ENCODE results near the gene REV1.
"Not testable (repeated sequence)": the region's sequence is repeated elsewhere in the genome, so short reads cannot be mapped to it uniquely, and the experiment has no call there.

The REV1 gene

GRCh38 chr2:99365661-99366060 lies 124.2 kb downstream of the REV1 start:
- Histone ChIP-seq H3K9me3 (ENCODE audit: insufficient read depth, low read length, severe bottlenecking) (no peaks in the 10 kb centered on the region), H3K79me2 (ENCODE audit: insufficient read depth, low read length) (no peaks in the 10 kb centered on the region), H3K4me1 (ENCODE audit: insufficient read depth, low read length) (no peaks in the 10 kb centered on the region), H3K4me2 (ENCODE audit: insufficient read depth, low read length) (no peak overlapping the region), H3K27me3 (ENCODE audit: insufficient read depth, low read length, poor library complexity) (no peaks in the 10 kb centered on the region), H4K20me1 (ENCODE audit: insufficient read depth, low read length) (0 out of 2 replicates have a peak, but pooled peaks cover 3% of the 10 kb centered on the region), H3K9ac (ENCODE audit: low read depth, low read length) (no peak overlapping the region), H3K36me3 (ENCODE audit: insufficient read depth, low read length) (peaks cover 76% of the 10 kb centered on the region), H2AFZ (ENCODE audit: low read depth, low read length) (no peak overlapping the region), H3K4me3 (ENCODE audit: low read depth in 1 of 2, low read length in 2 of 2) (no peak overlapping the region), H3K27ac (ENCODE audit: low read length) (no peak overlapping the region)
- ATAC-seq (ENCODE audit: insufficient read depth, low read depth) (no peak), DNase-seq (no peak)
- TF ChIP-seq EZH2 (IDR thresholded peaks at IDR 0.05; ENCODE audit: borderline replicate concordance, low read depth, low read length, severe bottlenecking), result no peak
- TF ChIP-seq CTCF (IDR thresholded peaks at IDR 0.05; ENCODE audit: borderline replicate concordance, extremely low read depth, low read length, poor library complexity, severe bottlenecking), result no peak

GRCh38 chr2:99356853-99357252 lies 133.0 kb downstream of the REV1 start:
- no peak overlapping the region for H3K9ac ChIP-seq (ENCODE audit: low read depth, low read length)
- ATAC-seq (ENCODE audit: insufficient read depth, low read depth), result no peak

GRCh38 chr2:99354825-99355224 lies 135.0 kb downstream of the REV1 start:
- H4K20me1 ChIP-seq (ENCODE audit: insufficient read depth, low read length), result peaks cover 50% of the 10 kb centered on the region; the same call in 1 of the 2 replicates
- H3K4me1 ChIP-seq (ENCODE audit: insufficient read depth, low read length); H3K9ac ChIP-seq (ENCODE audit: low read depth, low read length); H3K4me3 ChIP-seq (ENCODE audit: low read depth in 1 of 2, low read length in 2 of 2); DNase-seq; H3K27me3 ChIP-seq (ENCODE audit: insufficient read depth, low read length, poor library complexity); H2AFZ ChIP-seq (ENCODE audit: low read depth, low read length); ATAC-seq (ENCODE audit: insufficient read depth, low read depth); H3K9me3 ChIP-seq (ENCODE audit: insufficient read depth, low read length, severe bottlenecking); H3K36me3 ChIP-seq (ENCODE audit: insufficient read depth, low read length); H3K4me2 ChIP-seq (ENCODE audit: insufficient read depth, low read length); H3K27ac ChIP-seq (ENCODE audit: low read length): not testable (repeated sequence)
- H3K79me2 ChIP-seq (ENCODE audit: insufficient read depth, low read length), result peaks cover 96% of the 10 kb centered on the region

More at GRCh38 chr2:99356853-99357252, 133.0 kb downstream of the REV1 start:
- H3K79me2 ChIP-seq (ENCODE audit: insufficient read depth, low read length), result peaks cover 76% of the 10 kb centered on the region
- H3K4me3 ChIP-seq (ENCODE audit: low read depth in 1 of 2, low read length in 2 of 2), result no peak overlapping the region
- H3K9me3 ChIP-seq (ENCODE audit: insufficient read depth, low read length, severe bottlenecking), result no peaks in the 10 kb centered on the region
- H3K4me1 ChIP-seq (ENCODE audit: insufficient read depth, low read length), result no peaks in the 10 kb centered on the region
- H3K4me2 ChIP-seq (ENCODE audit: insufficient read depth, low read length), result no peak overlapping the region
- TF ChIP-seq EZH2 (IDR thresholded peaks at IDR 0.05; ENCODE audit: borderline replicate concordance, low read depth, low read length, severe bottlenecking) (no peak), CTCF (IDR thresholded peaks at IDR 0.05; ENCODE audit: borderline replicate concordance, extremely low read depth, low read length, poor library complexity, severe bottlenecking) (no peak)
- DNase-seq, result no peak
- no peaks in the 10 kb centered on the region for H3K36me3 ChIP-seq (ENCODE audit: insufficient read depth, low read length)
- no peaks in the 10 kb centered on the region for H3K27me3 ChIP-seq (ENCODE audit: insufficient read depth, low read length, poor library complexity)
- H2AFZ ChIP-seq (ENCODE audit: low read depth, low read length), result no peak overlapping the region
- peaks cover 38% of the 10 kb centered on the region; the same call in 1 of the 2 replicates for H4K20me1 ChIP-seq (ENCODE audit: insufficient read depth, low read length)
- H3K27ac ChIP-seq (ENCODE audit: low read length), result no peak overlapping the region

- no peak overlapping the region for H3K27ac ChIP-seq (ENCODE audit: low read length)
- H3K4me3 ChIP-seq (ENCODE audit: low read depth in 1 of 2, low read length in 2 of 2), result no peak overlapping the region
- no peak overlapping the region for H3K4me2 ChIP-seq (ENCODE audit: insufficient read depth, low read length)
- H3K9me3 ChIP-seq (ENCODE audit: insufficient read depth, low read length, severe bottlenecking), result no peaks in the 10 kb centered on the region
- no peak overlapping the region for H3K9ac ChIP-seq (ENCODE audit: low read depth, low read length)
- ATAC-seq (ENCODE audit: insufficient read depth, low read depth), result no peak
- no peaks in the 10 kb centered on the region for H3K4me1 ChIP-seq (ENCODE audit: insufficient read depth, low read length)
- DNase-seq, result no peak
- H3K79me2 ChIP-seq (ENCODE audit: insufficient read depth, low read length), result peaks cover 97% of the 10 kb centered on the region
- no peak for TF ChIP-seq EZH2 (IDR thresholded peaks at IDR 0.05; ENCODE audit: borderline replicate concordance, low read depth, low read length, severe bottlenecking)
- TF ChIP-seq CTCF (IDR thresholded peaks at IDR 0.05; ENCODE audit: borderline replicate concordance, extremely low read depth, low read length, poor library complexity, severe bottlenecking), result no peak
- no peak overlapping the region for H2AFZ ChIP-seq (ENCODE audit: low read depth, low read length)
- peaks cover 52% of the 10 kb centered on the region; the same call in 1 of the 2 replicates for H4K20me1 ChIP-seq (ENCODE audit: insufficient read depth, low read length)
- no peaks in the 10 kb centered on the region for H3K36me3 ChIP-seq (ENCODE audit: insufficient read depth, low read length)
- H3K27me3 ChIP-seq (ENCODE audit: insufficient read depth, low read length, poor library complexity), result no peaks in the 10 kb centered on the region
Measured at GRCh38 chr2:99354070-99354469, 135.7 kb downstream of the REV1 start.
